GM12865 (cell line): Measurements from ENCODE around the gene FGGY.

Source experiments
- DNase-seq: peaks from one replicate; pipeline ENCODE4 v3.0.0; 2010; ENCODE audit warnings: low read depth
- H3K4me3 ChIP-seq: 2 replicates; pipeline ENCODE4 v1.5.1; 2011; ENCODE audit warnings: mild to moderate bottlenecking, low read depth, low read length, control low read depth
- TF ChIP-seq, protein P1 (sequence below): IDR thresholded peaks from 2 replicates; pipeline ENCODE4 v1.5.1; 2011; ENCODE audit warnings: low read length, control low read depth, low read depth, inconsistent platforms; ENCODE audit not compliant: insufficient read depth; ENCODE audit errors: missing control alignments

Gene FGGY

DNA sequence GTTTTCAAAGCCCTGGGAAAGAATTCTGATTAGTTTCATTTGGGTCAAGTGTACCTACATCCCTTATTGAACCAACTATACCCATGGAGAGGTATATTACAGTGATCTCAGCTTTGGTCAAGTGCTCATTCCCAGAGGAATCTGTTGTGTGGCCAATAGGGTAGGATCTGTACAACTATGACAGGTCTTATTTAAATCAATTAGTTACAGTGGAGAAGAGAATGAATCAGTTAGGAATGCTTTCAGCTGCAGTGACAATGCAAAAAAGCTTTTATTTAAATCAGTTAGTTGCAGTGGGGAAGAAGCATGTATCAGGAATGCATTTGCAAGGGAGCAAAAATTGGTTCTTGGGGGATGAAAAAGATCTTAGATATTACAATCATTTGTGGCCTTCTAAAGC lies 119.0 kb downstream of the FGGY start:
- DNase-seq = no peak
- H3K4me3 ChIP-seq = no peak overlapping the region
- TF ChIP-seq, protein P1, sequence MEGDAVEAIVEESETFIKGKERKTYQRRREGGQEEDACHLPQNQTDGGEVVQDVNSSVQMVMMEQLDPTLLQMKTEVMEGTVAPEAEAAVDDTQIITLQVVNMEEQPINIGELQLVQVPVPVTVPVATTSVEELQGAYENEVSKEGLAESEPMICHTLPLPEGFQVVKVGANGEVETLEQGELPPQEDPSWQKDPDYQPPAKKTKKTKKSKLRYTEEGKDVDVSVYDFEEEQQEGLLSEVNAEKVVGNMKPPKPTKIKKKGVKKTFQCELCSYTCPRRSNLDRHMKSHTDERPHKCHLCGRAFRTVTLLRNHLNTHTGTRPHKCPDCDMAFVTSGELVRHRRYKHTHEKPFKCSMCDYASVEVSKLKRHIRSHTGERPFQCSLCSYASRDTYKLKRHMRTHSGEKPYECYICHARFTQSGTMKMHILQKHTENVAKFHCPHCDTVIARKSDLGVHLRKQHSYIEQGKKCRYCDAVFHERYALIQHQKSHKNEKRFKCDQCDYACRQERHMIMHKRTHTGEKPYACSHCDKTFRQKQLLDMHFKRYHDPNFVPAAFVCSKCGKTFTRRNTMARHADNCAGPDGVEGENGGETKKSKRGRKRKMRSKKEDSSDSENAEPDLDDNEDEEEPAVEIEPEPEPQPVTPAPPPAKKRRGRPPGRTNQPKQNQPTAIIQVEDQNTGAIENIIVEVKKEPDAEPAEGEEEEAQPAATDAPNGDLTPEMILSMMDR = no peak

DNA sequence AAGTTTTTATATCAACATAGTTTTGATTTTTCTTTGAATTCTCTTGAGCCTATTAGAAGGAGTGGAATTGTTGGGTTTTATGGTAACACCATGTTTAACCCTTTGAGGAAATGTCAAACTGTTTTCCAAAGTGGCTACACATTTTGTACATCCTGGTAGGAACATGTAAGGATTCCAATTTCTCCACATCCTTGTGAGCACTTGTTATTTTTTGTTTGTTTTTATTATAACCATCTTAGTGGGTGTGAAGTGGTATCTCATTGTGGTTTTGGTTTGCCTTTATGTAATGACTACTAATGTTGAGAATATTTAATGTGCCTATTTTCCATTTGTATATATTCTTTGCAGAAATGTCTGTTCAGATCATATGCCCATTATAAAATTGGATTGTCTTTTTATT lies 120.5 kb downstream of the FGGY start:
- no peak for DNase-seq

DNA sequence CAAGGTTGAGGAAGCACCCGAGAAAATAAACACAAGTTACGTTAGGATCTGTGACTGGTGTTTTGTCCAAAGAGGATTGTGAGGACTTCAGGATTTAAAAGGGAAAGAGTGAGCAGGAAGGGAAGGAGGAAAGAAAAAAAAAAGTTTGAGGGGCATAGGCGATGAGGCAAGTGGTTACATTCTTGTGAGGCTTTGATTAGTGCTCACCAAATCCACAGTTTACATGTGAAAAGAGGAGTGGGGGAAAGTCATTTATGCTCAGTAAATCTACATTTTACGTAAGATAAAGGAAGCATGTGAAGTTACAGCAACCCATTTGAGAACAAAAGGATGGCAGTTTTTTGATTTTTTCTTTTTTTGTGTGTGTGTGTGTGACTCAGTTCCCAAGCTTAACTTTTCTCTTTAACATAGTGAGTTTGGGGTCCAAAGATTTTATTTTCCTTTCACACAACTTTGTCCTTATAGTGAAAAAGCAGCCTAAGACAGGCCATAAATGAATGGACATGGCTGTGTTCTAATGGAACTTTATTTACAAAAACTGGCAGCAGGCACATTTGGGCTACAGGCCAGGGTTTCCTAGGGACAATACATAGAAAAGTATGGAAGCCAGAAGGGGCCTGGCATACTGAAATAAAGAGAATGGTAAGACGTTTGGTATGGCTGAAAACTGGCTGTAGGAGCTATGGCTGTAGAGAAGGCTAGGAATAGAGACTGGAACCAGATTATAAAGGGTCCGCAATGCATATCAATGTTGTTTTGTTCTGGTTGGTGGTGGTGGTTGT lies 121.7 kb downstream of the FGGY start:
- no peak for DNase-seq
- H3K4me3 ChIP-seq = no peak overlapping the region
- TF ChIP-seq, protein P1 = no peak

More for the DNA sequence above, 120.5 kb downstream of the FGGY start:
- TF ChIP-seq, protein P1 = no peak
- H3K4me3 ChIP-seq = no peak overlapping the region

DNA sequence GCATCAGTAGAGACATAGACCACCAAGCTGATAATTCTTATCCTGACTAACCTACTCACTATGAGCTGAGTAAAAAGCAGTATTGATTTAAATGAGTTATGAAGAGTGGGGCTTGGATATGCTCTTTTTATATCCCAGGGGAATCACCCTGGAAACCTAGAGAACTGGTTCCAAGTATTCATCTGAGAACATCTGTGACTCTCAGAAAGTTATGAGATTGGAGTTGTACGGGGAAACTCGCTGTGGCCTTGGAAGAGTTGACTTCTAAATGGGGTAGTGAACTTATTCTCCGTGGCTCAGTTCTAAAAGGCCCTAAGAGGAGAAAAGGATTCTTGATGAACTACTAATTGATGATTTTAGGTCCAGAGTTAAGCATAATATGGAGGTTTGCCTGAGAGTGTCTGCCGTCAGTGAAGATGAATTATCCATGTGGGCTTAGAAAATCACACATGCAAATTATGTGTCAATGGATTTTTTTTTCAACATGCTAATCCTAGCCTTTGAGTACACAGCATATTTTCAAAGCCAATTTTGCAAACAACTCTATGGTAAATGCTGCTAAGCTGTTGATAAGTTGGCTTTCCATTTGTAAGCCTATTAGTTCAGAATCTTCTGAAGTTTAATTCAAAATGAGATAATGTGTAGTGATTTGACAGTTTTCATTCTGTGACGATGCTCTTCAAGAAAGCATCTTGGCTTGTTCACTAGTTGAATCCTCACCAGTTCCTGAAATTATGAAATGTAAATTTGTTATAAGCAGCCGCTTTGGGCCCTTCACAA lies 122.7 kb downstream of the FGGY start:
- no peak for DNase-seq
- TF ChIP-seq, protein P1 = no peak
- H3K4me3 ChIP-seq = no peak overlapping the region

DNA sequence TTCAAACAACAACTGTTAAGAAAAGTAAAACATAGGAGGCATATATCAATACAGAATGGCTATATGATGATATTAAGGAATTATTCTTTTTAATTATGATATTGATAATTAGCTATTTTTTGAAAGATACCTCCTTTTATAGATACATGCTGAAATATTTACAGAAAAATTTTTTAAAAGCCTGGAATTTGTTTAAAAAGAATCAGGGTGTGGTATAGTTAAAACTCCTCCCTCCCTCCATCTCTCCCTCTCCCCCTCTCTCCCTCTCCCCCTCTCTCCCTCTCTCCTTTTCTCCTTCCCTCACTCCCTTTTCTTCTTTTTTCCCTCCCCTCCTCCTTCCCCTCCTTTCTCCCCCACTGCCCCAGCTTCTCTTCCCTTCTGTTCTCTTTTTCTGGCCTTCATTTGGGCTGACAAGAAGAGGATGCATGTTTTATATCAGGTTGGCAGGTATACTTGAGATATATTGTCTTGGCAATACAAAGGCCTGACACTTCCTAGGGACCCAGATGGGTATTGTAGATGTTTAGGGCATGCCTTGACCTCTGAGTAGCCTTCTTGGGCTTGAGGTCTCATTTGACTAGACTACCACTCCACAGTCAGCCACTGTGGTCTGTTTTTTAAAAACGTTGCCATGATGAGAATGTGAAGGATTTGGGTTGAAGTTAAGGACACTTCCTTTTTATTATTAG lies 124.5 kb downstream of the FGGY start:
- DNase-seq = no peak
- TF ChIP-seq, protein P1 = no peak
- H3K4me3 ChIP-seq = no peak overlapping the region

DNA sequence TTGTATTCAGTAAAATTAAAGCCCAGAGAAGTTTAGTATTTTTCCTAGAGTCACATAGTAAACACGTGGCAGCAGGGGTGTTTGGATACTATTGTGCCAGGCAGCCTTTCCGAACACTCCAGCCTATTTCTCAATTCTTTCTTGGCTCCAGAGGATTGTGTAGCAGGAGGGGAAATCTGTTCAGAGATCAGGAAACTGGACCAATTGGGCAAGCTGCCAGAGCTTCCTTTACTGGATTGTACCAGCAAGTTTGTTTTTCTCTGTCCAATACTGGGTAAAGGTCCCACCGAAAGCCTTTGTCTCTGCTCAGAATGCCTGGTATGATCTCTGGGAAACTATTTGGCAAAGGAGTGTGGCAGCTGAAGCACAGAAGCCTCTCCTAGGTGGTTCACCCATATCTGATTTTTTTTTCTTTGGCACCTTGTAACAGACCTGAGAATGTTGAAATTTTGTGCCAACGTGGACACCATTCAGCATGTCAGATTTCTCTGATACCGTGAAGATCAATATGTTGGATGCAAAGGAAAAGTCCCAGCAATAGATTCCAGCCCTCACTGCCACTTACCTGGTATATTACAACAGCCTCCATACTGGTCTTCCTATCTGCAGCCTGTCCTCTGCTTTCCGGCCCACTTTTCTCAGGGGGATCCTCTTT lies 126.2 kb downstream of the FGGY start:
- H3K4me3 ChIP-seq = no peak overlapping the region
- TF ChIP-seq, protein P1 = no peak
- DNase-seq = no peak
